ENCODE results near the gene NET1. TPM values are rescaled to one million over a fixed set of nuclear protein-coding genes. Genes with fewer than 3 reads are reported as not detected.

The NET1 gene
- total RNA-seq, 1 donor from 2014 or later, result 133 TPM

DNA sequence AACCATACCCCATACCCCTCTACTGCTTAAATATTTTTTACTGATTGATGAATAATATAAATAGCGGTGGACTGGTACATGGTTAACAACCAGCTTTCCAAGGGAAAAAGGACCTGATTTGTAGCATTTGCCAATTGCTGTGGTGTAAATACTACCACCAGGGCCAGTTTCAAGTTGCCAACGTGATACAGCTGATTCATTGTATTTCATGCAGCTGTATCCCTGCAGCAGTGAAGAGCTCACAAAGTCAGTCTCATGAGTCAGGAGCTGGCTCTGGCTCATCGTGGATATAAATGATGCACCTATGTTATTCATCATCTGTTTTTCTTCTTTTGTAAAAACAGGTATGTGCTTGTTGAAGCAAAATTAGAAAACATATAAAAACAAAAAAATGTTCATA lies 71.8 kb downstream of the NET1 start:
- no peak for DNase-seq (ENCODE audit: low spot score)

- DNase-seq (ENCODE audit: low spot score), result no peak
These were observed 72.9 kb downstream of the NET1 start for GRCh38 chr10:5485290-5485689.

GRCh38 chr10:5485948-5486852 lies 73.8 kb downstream of the NET1 start:
- DNase-seq (ENCODE audit: low spot score), result no peak

GRCh38 chr10:5486853-5487235 lies 74.5 kb downstream of the NET1 start:
- no peak for DNase-seq (ENCODE audit: low spot score)

DNA sequence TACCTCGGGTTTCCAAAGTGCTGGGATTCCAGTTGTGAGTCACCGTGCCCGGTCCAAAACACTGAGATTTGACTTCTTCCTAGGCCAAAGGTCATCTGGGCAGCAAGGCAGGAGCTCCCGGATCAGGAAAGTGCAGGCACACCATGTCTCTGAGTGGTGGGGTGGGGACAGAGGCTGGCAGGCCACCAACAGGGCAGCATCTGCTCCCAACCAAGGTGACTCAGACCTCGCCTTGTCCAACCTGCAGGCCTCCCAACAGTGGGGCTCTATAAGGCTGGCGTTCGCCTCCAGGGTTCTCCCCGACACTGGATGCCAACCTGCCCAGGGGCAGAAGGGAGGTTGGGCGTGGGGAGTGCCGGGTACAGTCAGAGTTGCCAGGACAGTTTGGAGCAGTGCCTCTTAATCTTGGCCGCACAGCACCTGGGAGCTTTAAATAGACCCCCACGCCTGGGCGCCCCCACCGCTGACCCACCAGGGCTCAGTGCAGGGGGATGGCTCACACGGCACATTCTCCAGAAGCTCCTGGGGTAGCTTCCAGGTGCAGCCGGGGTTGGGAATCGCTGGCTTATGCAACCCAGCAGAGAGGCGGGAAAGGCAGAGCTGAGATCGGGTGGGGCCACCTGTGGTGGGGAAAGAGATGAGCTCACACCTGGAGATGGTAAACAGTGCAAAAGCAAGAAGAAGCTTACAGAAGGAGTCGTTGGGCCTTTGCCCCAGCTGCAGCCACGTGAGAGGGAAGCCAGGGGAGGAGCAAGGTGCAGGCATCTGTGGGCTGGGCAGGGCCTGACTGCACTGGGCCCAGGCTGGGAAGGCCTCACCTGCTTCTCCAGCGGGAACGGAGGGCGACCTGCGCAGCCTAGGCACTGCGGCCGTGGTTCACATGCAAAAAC lies 76.2 kb downstream of the NET1 start:
- DNase-seq (ENCODE audit: low spot score), result no peak

GRCh38 chr10:5490032-5490431 lies 77.7 kb downstream of the NET1 start:
- no peak for DNase-seq (ENCODE audit: low spot score)

GRCh38 chr10:5490698-5491464 lies 78.5 kb downstream of the NET1 start:
- DNase-seq (ENCODE audit: low spot score), result no peak

DNA sequence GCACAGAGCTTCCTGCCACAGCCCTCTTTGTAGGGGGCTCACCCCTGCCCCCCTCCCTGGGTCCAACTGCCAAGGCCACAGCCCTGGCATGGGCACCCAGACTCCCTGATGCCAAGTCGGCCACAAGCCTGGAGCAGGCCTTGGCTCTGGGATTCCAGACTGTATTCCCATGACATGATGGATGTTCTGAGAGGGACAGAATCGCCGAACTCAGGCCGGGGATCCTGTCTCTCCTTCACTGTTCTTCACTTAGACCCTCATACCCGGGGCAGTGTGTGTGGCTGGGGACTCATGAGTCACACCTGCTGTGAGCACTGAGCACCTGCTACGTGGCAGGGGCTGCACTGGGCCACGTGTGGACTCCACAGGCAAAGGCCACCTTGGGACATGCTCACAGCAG lies 79.1 kb downstream of the NET1 start:
- DNase-seq (ENCODE audit: low spot score), result no peak

- DNase-seq (ENCODE audit: low spot score), result no peak
These were observed 80.0 kb downstream of the NET1 start for GRCh38 chr10:5492322-5492855.

GRCh38 chr10:5492929-5493576 lies 80.7 kb downstream of the NET1 start:
- no peak for DNase-seq (ENCODE audit: low spot score)

GRCh38 chr10:5493691-5494090 lies 81.3 kb downstream of the NET1 start:
- DNase-seq (ENCODE audit: low spot score), result no peak

GRCh38 chr10:5494611-5495010 lies 82.3 kb downstream of the NET1 start:
- DNase-seq (ENCODE audit: low spot score), result no peak

DNA sequence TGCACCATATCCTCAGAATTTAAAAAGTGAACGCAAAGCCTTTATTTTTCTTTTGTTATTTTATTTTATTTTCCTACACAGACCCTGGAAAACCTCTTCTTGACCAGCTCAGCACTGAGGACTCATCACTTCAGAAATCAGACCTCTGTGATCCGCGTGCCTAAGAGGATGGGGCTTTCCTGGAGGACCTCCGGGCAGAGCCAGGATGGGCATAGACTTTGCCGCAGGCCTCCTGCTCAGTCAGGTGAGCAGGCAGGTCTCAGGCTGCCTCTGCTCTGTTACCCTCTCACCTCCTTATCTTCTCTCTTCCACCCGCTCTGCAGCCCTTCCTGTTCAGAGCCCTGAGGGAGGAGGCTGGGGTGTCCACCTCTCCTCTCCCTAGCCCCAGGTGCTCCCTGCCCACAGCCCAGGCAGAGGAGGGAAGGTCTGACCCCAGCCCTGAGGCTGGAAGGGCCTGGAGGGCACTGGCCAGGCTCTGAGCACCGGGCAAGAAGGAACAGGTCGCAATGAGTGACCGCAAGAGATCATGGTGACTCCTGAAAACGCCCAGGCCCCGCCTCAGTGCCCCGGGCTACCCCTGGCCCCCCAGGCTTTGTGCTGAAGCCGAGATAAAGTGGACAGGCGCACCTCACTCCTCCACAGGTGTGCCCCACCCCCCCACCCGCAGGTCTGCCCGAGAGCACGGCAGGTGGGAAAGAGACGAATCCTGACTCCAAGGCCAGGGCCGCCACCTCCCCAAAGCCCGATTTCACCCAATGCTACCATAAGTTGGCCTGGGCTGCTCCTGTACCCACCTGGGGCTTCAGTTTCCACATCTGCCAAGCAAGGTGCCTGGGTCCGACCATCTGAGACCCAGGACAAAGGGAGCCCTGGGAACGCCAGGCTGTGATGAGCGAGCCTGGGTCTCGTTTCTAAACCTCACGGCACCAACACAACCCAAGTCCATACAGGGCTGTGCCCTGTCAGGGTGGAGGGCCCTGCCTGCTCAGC lies 84.2 kb downstream of the NET1 start:
- DNase-seq (ENCODE audit: low spot score), result no peak

DNA sequence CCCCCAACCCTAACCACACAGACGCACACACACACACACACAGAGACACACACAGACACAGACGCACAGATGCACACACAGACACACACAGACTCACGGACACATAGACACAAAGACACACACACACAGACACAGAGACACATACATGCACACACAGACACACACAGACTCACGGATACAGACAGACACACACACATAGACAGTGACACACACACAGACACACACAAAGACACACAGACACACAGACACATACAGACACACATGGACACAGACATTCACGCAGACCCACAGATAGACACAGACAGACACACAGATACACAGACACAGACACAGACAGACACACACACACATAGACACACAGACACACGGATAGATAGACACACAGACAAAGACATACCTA lies 84.9 kb downstream of the NET1 start:
- no peak for DNase-seq (ENCODE audit: low spot score)

DNA sequence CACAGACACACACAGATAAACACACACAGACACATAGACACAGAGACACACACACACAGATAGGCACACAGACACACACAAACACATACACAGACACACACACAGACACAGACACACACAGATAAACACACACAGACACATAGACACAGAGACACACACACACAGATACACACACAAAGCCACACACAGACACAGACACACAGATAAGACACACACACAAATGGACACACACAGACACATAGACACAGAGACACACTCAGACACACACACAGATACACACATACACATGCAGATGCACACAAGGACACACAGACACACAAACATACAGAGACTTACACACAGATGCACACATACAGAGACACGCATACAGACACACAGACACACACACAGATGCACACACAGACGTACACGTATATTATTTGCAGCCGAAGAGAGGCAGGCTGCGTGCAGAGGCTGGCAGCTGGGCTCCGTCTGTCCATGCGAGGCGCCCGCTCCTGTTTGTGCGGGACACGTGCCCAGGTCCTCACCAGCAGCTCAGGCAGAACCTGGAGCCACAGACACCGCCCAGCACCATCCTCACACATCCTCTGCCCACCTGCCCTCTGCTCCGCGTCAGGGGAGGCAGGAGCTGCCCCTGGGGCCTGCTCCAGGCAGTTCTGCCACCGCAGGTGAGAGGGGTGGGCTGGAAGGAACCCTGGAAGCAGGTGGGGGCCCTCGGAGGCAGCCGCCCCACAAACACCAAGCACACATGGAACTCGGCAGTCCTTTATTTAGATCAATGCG lies 85.8 kb downstream of the NET1 start:
- DNase-seq (ENCODE audit: low spot score), result no peak

- DNase-seq (ENCODE audit: low spot score), result no peak
These were observed 86.6 kb downstream of the NET1 start for GRCh38 chr10:5498791-5499492.

DNA sequence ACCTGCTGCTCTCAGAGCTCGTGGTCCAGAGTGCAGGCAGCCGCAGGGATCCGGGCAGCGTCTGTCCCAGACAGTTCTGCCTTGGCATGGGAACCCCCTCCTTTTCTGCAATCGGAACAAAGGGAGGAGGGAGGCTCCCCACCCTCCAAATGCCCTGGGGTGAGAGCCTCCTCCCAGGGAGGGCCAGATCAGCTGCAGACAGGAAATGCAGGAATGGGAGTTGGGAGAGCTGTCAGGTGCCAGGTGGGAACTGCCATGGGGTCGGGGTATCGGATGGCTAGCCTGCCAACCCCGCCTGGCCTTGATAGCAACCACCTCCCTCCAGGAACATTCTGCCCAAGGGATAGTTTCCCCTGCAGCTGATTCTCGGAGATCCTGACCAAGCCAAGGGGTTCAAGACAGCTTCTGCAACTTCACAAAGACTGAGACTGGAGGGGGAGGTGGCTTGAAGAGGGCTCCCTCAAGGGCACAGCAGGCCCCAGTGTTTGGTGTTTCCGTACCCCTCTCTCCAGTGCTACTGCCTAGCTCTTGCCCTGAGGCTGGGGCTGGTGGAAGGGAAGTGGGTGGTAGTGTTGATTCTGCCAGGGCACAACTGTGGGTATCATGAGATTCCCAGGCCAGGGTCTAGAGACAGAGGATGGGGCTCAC lies 87.3 kb downstream of the NET1 start, which contains the start of gene CALML5:
Gene CALML5 (minus strand): TSS at position 78 of the 648 bp plus-strand sequence. CDS start 132 bp downstream, outside the sequence.
- no peak for DNase-seq (ENCODE audit: low spot score)

DNA sequence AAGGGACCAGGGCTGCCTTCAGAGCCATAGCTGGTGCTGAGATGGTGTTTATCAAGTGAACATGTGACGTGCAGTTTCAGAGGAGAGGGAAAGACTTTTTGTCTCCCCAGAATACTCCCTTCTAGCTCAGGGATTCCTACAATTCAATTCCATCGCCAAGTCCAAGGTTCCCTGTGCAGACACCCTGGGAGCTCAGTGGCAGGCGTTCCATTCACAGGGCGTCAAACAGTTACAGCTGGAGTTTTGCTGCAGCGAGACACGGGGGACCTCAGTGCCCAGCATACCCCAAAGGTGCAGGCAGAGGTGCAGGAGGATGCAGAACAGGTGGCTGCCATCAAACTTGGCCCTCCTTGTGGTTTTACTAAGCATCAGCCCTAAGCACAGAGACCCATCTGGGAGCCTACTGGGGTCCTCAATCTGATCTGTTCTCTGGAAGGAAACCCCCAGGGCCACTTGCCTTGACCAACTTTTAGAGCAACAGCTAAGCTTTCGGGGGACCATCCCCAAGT lies 87.9 kb downstream of the NET1 start:
- no peak for DNase-seq (ENCODE audit: low spot score)
